HCT116 (cell line): ENCODE measurements around the gene ALG8.

Source experiments
- POLR2AphosphoS5 ChIP-seq: IDR thresholded peaks from 2 replicates; pipeline ENCODE4 v1.6.1; 2011; ENCODE audit warnings: mild to moderate bottlenecking, low read depth, low read length, moderate library complexity
- SIN3A ChIP-seq: IDR thresholded peaks from 2 replicates; pipeline ENCODE4 v1.6.1; 2012; ENCODE audit warnings: low read depth
- TF ChIP-seq, protein P1 (sequence below): IDR thresholded peaks from 2 replicates; pipeline ENCODE4 v1.6.1; 2012
- TF ChIP-seq, protein P2 (sequence below), 3 experiments: fragments of 200-600 bp in 1 of 3; sonication (generic) in 1 of 3; IDR thresholded peaks in 2 of 3; conservative IDR thresholded peaks in 1 of 3; 2 replicates each; pipeline ENCODE4 v1.5.1; 2012 to 2017; ENCODE audit warnings: low read depth in 2 of 3, low read length in 2 of 3, antibody characterized with exemption in 1 of 3, borderline replicate concordance in 1 of 3, control low read depth in 1 of 3, mild to moderate bottlenecking in 1 of 3, mixed read lengths in 1 of 3, mixed run types in 1 of 3, moderate library complexity in 1 of 3; ENCODE audit not compliant: insufficient read depth in 1 of 3

DNA sequence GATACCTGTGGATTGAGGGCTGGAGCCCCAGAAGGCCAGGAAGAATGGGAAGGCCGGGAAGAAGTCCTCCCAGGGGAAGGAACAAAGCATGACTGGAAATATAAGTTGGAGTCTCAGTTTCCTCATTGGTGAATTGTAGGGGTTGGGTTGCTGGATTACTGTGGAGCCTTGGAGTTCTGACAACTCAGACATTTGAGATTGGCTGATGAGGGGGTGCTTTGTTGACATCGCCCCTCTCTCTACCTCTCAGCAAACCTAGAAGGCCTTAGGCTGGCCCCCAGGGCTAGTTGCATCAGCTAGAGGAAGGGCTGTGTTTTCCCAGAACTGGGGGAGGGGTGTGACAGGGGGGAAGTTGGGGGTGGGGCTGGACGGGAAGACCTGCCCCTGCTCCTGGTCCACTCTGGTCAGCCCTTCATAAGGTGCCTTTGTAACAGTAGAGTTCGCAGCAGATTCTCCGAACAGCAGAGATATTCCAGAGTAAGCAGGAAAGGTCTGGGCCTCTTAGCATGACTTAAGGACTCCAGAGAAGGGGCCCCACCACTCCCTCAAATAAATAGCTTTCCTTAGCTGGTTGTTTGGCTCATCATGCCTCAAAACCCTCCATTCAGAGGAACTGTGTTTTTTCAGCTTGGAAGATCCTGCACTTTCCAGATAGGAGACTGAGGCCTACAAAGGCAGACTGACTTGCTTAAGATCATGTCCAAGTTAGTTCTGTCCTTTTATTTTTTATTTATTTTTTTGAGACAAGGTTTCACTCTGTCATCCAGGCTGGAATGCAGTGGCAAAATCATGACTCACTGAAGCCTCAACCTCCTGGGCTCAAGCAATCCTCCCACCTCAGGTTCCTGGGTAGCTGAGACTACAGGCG, 88.2 kb downstream of the ALG8 start:
- TF ChIP-seq, protein P1, sequence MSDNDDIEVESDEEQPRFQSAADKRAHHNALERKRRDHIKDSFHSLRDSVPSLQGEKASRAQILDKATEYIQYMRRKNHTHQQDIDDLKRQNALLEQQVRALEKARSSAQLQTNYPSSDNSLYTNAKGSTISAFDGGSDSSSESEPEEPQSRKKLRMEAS, result no peak
- TF ChIP-seq, protein P2, sequence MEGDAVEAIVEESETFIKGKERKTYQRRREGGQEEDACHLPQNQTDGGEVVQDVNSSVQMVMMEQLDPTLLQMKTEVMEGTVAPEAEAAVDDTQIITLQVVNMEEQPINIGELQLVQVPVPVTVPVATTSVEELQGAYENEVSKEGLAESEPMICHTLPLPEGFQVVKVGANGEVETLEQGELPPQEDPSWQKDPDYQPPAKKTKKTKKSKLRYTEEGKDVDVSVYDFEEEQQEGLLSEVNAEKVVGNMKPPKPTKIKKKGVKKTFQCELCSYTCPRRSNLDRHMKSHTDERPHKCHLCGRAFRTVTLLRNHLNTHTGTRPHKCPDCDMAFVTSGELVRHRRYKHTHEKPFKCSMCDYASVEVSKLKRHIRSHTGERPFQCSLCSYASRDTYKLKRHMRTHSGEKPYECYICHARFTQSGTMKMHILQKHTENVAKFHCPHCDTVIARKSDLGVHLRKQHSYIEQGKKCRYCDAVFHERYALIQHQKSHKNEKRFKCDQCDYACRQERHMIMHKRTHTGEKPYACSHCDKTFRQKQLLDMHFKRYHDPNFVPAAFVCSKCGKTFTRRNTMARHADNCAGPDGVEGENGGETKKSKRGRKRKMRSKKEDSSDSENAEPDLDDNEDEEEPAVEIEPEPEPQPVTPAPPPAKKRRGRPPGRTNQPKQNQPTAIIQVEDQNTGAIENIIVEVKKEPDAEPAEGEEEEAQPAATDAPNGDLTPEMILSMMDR (IDR thresholded peaks at IDR 0.05 in 2 of 3, conservative IDR thresholded peaks at IDR 0.05 in 1 of 3; ENCODE audit: borderline replicate concordance in 1 of 3, insufficient read depth in 1 of 3, low read depth in 2 of 3, low read length in 2 of 3), result no peak
- TF ChIP-seq SIN3A (no peak), POLR2AphosphoS5 (no peak)
